CD4-positive, alpha-beta T cell treated with Interferon gamma for 1 hour (primary cell): Measurements from ENCODE around the gene CARD6.
"Not testable (repeated sequence)": the region's sequence is repeated elsewhere in the genome, so short reads cannot be mapped to it uniquely, and the experiment has no call there.

Experiments
- DNase-seq: peaks from one replicate; pipeline ENCODE4 v3.0.0-alpha.2; 2020

CARD6 gene

DNA sequence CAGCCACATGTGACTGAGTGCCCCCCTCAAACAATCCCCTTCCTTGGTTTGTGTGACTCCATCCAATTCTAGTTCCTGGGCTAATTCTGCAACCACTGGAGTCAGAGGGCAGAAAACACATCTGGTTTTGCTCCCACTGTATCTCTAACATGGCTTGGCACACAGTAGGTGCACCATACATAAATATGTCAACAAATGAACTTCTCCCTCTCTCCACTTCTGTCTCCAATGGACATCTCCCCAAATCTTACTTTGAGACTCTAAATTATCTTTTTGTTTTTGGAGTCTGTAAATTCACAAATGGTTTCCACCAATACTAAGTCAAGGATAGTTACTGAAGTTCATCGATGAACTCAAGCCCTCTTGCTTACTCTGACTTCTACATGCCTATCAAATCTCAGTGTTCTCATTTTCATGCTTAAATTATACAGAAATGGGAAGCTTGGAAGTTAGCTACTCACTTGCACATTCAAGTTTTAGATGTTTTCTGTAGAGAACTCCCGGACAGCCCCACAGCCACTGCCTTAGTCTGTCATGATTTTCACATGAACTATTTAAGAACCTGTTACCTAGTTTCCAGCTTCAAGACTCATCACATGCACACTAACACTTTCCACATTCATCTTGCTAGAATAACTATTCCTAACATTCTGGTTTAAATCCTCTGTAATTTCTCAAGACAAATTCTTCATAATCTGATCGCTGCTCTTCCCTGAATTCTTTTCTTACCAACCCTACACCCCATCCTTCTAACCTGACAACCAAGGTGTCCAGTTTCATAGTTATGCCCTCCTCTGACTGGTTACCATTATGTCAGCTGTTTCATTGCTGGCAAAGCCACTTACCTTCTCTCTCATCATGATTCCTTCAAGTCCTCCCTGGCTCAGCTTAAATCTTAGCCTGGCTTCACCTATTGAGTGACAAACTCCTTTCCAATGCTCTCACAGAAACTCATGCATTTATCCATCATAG, 12.2 kb upstream of the CARD6 start:
- no peak for DNase-seq

DNA sequence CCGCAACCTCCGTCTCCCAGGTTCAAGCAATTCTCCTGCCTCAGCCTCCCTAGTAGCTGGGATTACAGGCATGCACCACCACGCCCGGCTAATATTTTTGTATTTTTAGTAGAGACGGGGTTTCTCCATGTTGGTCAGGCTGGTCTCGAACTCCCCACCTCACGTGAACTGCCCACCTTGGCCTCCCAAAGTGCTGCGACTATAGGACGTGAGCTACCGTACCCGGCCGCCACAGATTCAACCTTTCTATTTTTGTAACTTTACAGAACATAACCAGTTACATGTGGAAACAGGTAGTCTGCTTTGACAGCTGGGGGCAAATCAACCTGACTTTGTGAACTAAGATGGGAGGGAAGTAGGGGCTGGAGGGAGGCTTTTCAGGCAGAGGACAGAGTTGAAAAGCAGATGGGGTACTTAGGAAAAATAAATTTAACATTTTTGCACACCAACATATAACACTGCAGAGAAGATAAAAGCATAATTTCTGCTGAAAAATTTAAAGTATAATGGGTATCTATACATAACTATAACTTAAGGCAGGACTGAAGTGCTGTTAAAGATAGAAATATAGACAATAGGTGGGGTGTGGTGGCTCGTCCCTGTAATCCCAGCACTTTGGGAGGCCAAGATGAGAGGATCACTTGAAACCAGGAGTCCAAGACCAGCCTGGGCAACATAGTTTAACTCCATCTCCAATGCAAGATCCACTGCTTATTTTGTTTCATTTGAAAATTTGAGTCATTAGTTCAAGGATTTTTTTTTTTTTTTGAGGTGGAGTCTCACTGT, 11.2 kb upstream of the CARD6 start:
- no peak for DNase-seq

DNA sequence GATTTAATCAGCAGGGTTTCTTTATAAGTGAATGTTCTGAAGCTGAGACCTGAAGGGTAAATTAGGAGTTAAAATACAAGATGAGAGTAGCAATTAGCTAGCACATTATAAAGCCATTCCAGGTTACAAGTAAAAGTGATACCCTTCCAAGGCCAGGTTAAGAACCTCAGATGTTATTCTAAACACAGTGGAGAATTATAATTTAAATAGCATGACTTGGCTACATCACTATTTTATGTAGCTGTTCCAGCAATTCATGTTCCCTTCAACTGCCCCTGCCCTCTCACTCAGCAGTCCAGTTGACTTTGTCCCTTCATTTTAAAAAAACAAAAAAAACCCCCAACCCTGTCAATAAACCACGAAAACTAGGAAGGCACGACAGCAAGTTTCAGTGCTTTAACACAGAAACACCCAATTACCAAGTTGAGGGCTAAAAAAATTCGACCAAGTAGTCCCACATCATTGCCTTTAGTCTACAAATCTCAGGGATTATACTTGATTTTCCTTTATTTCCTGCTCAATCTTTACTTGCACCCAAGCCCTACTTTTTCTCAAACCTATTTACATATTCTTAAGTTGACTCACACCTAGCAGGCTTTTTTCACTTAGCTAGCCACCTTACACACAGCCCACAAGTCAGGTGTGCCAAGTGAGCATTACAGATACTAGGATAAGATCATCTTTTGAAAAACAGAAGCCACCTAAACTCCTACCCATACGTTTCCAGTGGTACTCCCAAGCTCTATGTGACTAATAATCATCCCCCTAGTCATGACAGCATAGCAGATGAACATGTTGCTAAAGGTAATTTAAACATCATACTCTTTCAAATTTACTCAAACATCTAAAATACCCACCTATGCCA, 9.6 kb upstream of the CARD6 start:
- DNase-seq, result no peak

DNA sequence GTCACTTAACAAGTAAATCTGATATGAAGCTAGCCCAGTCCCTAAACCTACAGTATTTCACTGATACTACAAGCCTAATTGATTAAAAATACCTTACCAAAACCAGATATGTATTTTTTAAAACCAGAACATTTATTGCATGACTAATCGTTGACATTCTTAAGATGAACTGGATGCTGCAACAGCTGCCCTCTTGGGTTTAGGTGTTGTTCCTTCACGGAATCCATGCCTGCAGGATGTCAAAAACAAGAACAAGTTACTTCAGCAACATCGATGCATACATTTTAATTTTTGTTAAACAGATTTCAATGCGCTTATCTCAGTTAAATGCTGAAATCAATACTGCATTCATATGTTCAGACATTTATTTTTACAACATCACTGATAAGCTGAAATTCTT, 8.8 kb upstream of the CARD6 start:
- DNase-seq, result no peak

DNA sequence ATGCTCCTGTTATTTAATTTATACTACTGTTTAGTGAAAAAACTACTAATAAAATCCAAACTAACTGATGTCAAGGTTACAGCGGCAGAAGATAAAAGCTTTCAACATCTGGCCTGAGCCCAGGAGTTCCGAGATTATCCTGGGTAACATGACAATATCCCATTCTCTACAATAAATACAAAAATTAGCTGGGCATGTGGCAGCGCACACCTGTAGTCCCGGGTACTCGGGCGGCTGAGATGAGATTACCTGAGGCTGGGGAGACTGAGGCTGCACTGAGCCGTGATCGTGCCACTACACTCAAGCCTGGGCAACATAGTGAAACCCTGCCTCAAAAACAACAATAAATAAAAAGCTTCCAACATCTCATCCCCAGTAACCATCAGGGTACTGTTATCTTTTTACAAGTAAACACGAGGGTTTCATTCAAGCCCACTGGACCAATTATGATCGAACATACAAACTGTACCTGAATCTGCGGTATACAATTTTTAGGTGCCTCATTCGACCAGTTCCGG, 7.4 kb upstream of the CARD6 start:
- no peak for DNase-seq

DNA sequence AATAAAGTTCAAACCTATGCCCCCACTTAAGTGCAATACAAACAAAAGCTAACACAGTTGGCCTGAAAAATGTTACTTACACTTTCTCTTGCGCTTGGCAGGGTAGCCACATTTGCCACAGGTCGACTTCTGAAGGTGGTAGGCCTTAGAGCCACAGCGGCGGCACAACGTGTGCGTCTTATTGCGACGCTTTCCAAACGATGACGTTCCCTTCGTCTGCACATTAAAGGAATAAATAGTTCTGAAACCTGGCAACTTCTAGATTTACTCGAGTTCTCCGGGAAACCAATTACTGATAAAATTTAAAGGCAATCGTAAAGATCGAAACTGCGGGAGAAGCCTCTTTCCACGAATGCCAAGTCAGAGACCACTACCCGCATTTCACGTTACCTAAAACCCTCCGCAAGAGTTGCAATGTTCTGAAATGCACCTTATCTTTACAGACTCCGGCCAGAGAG, 6.7 kb upstream of the CARD6 start:
- DNase-seq, result peak; percentile 70

DNA sequence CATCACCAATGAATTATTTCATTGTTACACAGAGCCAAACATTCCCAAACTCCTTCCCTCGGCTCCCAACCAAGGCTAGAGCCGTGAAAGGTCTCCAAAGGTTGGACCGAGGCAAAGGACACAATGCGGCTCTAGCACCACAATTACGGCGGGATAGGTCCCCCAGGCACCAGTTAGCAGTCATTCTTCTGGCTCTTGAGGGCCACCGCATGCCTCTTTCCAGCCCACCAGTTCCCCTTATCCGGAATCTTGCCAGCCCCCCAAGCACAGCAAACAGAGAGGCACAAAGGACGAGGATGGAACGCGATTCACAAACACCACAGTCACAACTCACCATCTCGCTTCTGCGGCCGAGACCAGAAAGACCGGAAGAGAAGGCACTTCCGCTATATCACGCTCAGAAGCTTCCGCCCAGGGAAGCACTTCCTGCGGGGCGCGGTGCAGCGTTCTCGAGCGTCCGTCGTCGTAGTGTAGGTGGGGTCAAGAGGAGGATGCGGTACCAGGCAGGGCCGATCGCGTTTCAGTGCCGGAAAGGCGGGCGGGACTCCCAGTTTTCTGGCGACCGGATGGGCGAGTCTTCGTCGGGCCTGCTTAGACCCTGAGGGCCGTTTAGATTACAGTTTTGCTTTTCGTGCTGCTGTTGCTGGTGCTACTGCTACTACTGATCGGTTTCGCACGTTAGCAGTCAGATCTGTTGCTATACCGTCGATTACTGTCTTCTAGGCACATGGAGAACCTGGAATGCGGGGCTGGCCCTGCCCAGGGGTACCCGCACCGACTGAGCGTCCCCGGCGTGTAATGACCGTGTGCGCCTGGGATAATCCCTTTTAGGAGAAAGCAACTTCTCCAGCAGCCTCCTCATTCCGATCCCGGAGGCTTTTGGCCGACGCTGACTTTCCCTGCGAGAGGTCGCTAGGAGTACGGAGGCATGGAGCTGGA, 6.0 kb upstream of the CARD6 start, which contains the start of gene RPL37:
Gene RPL37, minus strand, starts transcription at position 374 of the 939 bp plus-strand sequence. Its CDS starts 37 bp downstream, at position 337.
- peak; percentile 92 for DNase-seq

DNA sequence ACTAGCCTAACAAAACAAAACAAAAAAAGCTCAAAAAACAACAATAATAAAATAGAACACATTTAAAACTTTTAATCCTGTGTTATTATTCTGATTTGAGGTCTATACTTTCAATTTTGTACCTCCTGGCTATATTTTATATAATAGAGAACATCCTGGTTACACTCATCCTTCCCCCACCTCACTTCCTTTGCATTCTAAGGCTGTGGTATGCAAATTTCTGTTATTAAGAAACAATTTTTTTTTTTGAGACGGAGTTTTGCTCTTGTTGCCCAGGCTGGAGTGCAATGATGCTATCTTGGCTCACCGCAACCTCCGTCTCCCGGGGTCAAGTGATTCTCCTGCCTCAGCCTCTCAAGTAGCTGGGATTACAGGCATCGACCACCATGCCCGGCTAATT, 3.1 kb upstream of the CARD6 start:
- no peak for DNase-seq

DNA sequence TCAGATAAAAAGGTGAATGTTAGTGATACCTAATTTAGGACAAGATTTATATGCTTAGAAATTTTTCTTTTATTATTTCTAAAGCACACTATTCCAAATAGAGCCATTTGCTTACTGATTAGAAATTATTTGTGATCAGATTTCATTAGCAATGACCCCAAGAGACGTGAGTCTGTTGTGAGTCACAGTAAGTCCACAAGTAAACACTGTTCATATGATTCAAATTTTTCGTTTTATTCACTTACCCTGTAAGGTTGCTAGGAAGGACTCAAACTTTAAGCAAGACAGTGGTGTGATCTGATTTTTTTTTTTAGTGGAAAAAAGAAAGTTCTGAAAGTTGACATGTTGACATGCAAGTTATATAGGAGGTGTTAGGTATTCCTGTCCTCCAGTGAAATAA, 1.2 kb downstream of the CARD6 start:
- no peak for DNase-seq

DNA sequence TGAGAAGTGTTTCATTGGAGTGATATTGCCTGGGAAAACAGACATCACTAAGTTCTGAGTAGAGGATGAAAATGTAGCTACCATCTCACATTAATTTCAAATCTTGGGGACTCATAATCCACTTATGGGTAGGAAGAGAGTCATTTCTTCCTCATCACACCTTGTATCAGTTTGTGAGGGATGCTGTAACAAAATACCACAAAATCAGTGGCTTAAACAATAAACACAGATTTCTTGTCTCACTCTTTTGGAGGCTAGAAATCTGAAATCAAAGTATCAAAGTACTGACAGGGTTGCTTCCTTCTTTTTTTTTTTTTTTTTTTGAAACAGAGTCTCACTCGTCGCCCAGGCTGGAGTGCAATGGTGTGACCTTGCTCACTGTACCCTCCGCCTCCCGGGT, 3.4 kb downstream of the CARD6 start:
- no peak for DNase-seq

DNA sequence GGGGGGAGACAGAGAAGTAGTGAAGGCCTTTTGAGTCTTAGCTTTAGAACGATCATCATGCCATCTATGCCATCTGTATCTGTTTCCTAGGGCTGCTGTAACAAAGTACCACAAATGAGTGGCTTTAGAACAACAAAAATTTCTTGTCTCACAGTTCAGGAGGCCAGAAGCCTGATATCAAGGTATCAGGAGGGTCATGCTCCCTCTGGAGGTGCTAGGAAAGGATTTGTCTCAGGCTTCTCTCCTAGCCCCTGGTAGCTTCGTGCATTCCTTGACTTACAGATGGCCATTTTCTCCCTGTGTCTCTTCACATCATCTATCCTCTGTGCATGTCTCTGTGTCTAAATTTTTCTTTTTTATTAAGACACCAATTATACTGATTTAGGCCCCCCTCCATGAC, 5.2 kb downstream of the CARD6 start:
- no peak for DNase-seq

DNA sequence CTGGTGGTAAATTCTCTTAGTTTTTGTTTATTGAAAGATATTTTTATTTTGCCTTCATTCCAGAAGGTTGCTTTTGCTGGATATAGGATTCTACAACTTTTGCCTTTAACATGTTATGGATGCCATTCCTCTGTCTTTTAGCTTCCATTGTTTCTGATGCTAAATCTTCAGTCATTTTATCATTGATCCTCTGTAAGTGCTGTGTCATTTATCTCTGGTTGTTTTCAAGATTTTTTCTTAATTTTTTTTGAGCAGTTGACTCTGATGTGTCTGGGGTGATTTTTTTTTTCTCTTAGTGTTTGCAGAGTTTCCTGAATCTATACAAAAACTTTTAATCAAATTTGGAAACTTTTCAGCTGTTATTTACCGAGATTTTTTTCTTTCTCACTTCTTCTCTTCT, 6.4 kb downstream of the CARD6 start:
- DNase-seq, result no peak

DNA sequence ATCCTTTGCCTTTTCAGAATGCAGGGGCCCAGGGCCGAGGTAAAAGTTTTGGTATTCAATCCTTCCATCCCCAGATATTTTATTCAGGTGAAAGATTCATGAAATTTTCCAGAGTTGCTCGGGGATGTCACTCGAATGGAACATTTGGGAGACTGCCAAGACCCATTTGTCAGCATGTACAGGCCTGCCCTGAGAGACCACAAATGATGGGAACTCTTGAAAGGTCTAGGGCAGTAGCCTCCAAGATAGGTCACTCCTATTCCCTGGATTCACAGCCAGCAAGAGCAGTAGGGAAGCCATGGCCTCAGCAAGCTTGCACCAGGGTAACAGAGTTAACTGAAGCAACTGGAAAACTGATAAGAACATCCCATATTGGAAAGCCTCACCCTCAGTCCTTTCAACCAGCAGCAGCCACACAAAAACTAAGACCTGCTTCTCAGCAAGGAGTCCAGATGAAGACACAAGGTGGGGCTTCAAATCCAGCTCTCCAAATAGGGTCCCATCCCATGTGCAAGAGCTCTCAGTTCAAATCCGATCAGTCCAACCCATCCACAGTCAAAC, 12.5 kb downstream of the CARD6 start:
- DNase-seq, result no peak

DNA sequence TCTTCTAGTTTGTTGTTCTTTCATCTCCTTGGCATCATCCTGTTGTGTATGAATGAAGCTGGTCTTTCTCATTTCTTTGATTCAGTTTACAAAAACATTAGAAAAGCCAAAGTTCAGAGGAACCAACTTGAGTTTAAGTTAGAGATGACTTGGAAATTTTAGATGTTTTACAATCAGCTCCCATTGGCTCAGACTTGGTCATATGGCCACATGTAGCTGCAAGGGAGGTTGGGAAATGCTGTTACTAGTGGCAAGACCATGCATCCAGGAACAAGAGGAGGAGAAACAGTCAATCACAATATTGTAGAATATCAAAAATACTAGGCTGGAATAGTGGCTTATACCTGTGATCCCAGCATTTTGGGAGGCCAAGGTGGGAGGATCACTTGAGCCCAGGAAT, 19.5 kb downstream of the CARD6 start:
- DNase-seq, result no peak

DNA sequence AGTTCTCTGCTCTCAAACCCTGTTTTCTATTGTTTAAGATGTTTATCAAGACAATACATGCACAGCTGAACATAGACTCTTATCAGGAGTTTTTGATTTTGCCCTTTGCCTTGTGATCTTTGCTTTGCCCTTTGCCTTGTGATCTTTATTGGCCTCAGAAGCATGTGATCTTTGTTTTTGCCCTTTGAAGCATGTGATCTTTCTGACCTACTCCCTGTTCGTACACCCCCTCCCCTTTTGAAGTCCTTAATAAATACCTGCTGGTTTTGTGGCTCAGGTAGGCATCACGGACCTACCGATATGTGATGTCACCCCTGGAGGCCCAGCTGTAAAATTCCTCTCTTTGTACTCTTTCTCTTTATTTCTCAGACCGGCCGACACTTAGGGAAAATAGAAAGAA, 23.8 kb downstream of the CARD6 start:
- not testable (repeated sequence) for DNase-seq

DNA sequence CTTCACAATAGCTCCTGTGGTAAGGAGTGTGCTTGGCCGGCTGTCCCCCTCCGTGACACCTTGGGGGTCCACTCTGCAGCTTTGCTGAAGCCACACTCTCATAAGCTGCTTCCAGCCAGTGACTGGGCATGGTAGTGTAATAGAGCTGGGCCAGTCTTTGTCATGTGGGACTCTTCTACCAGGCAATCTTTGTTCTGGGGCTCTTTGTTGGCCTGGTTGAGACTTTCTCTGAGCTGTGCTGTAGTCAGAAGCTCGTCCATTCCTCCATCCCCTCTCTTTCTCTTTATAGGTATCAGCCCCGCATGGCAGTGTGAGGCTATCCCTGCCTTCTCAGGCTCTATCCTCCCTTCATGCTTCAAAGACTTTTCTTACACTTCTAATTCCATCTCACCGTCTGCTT, 25.7 kb downstream of the CARD6 start:
- DNase-seq, result no peak

DNA sequence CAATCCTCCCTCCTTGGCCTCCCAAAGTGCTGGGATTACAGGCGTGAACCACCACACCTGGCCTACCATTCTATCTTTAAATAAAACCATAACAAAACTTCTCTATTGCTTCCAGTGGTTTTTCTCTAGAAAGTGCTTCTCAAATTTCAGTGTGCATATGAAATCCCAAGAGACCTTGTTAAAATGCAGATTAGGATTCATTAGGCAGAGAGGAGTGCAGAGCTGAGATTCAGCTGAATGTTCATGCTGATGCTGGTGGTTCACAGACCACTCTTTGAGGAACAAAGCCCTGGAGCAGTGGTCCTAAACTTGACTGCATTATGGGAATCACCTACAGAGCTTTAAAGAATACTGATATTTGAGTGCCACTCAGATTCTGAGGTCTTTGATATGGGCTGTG, 28.2 kb downstream of the CARD6 start:
- DNase-seq, result no peak

DNA sequence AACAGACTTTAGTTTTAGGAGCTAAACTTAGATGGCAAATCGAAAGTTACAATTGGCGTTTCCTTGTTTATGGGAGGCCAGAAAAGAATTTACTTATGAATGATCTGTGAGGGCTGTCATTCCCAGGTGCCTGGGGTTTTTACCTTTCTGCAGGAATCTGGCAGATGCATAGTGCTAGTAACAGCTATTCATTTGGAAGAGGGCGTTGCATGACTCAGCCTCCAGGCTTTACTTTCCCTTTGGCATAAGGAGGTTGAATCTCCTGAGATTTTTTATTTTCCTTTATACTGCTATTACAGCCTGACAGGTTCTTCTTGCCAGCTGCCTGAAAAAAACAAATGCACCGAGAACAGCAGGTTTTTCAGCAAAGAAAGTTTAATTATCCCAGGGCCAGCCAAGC, 30.0 kb downstream of the CARD6 start:
- DNase-seq, result no peak

DNA sequence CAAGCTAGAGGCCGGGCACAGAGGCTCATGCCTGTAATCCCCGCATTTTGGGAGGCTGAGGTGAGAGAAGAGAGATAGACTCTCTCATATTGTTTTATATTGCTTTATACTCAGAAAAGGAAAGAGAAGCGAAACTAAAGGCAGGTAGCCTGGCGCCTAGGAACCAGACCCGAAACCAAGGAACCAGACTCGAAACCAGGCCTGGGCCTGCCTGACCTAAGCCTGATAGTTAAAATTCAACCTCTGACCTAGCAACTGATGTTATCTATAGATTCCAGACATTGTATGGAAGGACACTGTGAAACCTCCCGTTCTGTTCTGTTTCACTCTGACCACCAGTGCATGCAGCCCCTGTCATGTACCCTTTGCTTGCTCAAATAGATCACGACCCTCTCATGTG, 31.1 kb downstream of the CARD6 start:
- not testable (repeated sequence) for DNase-seq

DNA sequence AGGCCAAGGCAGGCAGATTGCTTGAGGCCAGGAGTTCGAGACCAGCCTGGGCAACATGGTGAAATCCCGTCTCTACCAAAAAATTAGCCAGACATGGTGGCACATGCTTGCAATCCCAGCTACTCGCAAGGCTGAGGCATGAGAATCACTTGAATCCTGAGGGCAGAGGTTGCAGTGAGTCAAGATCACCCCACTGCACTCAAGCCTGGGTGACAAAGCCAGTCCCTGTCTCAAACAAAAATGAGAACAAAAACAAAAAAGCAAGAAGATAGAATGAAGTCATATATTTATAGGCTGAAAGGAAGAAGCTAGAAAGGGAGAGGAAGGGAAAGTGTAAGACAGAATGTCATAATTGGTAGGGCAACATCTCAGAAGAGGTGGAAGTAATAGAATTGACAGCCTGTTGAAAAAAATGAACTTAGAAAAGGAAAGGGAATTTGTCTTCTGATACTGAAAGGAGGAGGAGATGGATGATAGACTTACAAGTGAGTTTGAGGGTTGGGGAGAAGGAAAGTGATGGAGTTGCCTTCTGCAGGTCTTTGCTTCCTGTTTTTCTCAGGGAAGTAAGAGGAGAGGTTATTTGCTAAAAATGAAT, 32.2 kb downstream of the CARD6 start:
- no peak for DNase-seq

DNA sequence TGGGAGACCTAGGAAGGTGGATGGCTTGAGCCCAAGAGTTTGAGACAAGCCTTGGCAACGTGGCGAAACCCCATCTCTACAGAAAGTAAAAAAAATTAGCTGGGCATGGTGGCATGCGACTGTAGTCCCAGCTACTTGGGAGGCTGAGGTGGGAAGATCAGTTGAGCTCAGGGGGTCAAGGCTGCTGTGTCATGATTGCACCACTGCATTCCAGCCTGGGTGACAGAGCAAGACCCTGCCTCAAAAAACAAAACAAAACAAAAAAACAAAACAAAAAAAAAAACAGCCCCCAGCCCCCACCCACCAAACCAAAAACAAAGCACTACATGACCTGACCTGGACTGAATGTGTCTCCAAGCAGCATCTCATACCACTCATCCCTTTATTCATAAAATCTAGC, 34.8 kb downstream of the CARD6 start:
- no peak for DNase-seq
